ENCODE results near the gene DNAJA3.

DNA sequence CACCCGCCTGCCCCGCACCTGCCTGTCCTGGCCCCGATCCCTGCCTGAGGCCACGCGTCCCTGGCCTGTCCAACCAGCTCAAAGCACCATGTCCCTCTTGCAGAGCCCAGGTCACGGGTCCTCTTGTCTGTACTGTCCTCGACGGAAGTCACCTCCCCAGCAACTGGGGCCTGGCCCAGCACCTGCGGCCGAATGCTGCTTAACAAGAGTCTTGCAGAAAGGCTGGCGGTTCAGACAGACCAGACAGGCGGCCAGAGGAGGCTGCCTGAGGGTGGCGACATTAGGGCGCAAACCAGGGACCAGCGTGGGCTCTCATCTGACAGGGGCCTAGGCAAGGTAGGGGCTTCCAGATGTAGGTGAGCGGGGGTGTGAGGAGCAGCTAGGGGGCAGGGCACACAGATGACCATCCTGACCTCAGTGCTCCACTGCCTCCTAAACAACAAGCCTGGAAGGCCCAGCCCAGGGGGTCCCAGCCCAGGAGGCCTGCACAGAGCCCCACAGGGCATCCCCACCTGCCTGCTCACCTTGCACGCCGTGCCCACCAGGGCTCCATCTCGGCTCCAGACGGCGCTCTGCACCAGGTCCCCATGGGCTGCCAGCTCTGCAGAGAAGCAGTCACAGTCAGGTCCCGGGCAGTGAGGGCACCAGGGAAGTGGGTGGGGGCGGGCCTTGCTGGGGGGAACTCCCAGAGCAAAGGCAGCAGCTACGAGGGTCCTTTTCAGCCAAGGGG lies 20.5 kb upstream of the DNAJA3 start:
- no peak for TF ChIP-seq CTCF (IDR thresholded peaks at IDR 0.05; ENCODE audit: low read length)
- no peak for TF ChIP-seq EZH2 (optimal IDR thresholded peaks at IDR 0.05; ENCODE audit: low read depth, low read length)

All from MM.1S (cell line).